HepG2 (cell line): ENCODE measurements around the gene SIGLEC10. TPM values are rescaled to one million over a fixed set of nuclear protein-coding genes. Genes with fewer than 3 reads are reported as not detected.

ENCODE experiments used
- ATAC-seq: fragments of 200-7000 bp; cut with Tn5 transposase; 3 replicates; pipeline ENCODE4 v1.9.1; 2020; ENCODE audit warnings: mild to moderate bottlenecking, moderate library complexity
- BruUV-seq: library from RNA; stranded (reverse); fragments of 400-500 nt; replicated peaks from 2 replicates; lab custom pipeline; 2021; lab: Mats Ljungman, UMichigan
- CTCF ChIA-PET: fragments of 300-600 bp; formaldehyde crosslinking; extraction: SDS; loops from one replicate; lab custom pipeline; 2021; ENCODE audit warnings: low total read pairs, inconsistent platforms, low intra/inter-chr PET ratio; lab: Yijun Ruan, JAX
- POLR2A ChIA-PET: fragments of 350-600 bp; sonication (Branson Sonifier 250); formaldehyde crosslinking; loops from one replicate; lab custom pipeline; 2020; ENCODE audit warnings: antibody characterized with exemption, inconsistent platforms; lab: Yijun Ruan, JAX
- DNase-seq: peaks from one replicate; pipeline ENCODE4 v3.0.0-alpha.2; 2015; ENCODE audit warnings: low spot score
- FAIRE-seq: peaks from 3 replicates; lab custom pipeline; 2011; peaks lifted over from hg19 to GRCh38; lab: Jason Lieb, UNC
- H2AFZ ChIP-seq: one replicate; pipeline ENCODE4 v1.6.1; 2011; ENCODE audit warnings: low read length, inconsistent platforms
- H3K27ac ChIP-seq: fragments of 300-600 bp; 3 replicates; pipeline ENCODE4 v1.8.0; 2011; ENCODE audit warnings: mixed run types, mild to moderate bottlenecking, mixed read lengths, low read length, inconsistent platforms; ENCODE audit not compliant: insufficient read depth; ENCODE audit errors: extremely low read length
- H3K27me3 ChIP-seq, 2 experiments: fragments of 200-600 bp in 1 of 2; 2 replicates in 1 of 2; 3 replicates in 1 of 2; pipeline versions ENCODE4 v1.6.0 to v1.8.0; 2011; ENCODE audit warnings: low read length in 2 of 2, mild to moderate bottlenecking in 2 of 2, moderate library complexity in 2 of 2, inconsistent platforms in 1 of 2; ENCODE audit not compliant: insufficient read depth in 2 of 2, control insufficient read depth in 1 of 2
- H3K36me3 ChIP-seq, 2 experiments: fragments of 200-600 bp in 1 of 2; replicated peaks in 1 of 2; 2 replicates in 1 of 2; 3 replicates in 1 of 2; pipeline versions ENCODE4 v1.5.1 to v1.8.0; 2011; ENCODE audit warnings: low read length in 2 of 2, inconsistent platforms in 1 of 2; ENCODE audit not compliant: insufficient read depth in 2 of 2, control insufficient read depth in 1 of 2
- H3K4me1 ChIP-seq: 2 replicates; pipeline ENCODE4 v1.5.1; 2012; ENCODE audit warnings: low read length, inconsistent platforms; ENCODE audit not compliant: insufficient read depth
- H3K4me2 ChIP-seq: 2 replicates; pipeline ENCODE4 v1.6.0; 2011; ENCODE audit warnings: low read depth, low read length, inconsistent platforms
- H3K4me3 ChIP-seq, 3 experiments: fragments of 200-600 bp in 1 of 3; sonication (generic), shearing (Covaris generic) in 1 of 3; replicated peaks in 1 of 3; 2 replicates each; pipeline ENCODE4 v1.5.1; 2011 to 2016; ENCODE audit warnings: low read length in 3 of 3, inconsistent platforms in 2 of 3, low read depth in 2 of 3, mild to moderate bottlenecking in 2 of 3, control low read depth in 1 of 3, mixed read lengths in 1 of 3; ENCODE audit not compliant: insufficient read depth in 1 of 3
- H3K79me2 ChIP-seq: one replicate; pipeline ENCODE4 v1.6.1; 2011; ENCODE audit warnings: low read length, inconsistent platforms; ENCODE audit not compliant: insufficient read depth
- H3K9ac ChIP-seq: 2 replicates; pipeline ENCODE4 v1.6.0; 2011; ENCODE audit warnings: mild to moderate bottlenecking, low read depth, low read length, inconsistent platforms; ENCODE audit not compliant: insufficient read depth
- H3K9me3 ChIP-seq: 2 replicates; pipeline ENCODE4 v1.5.1; 2012; ENCODE audit warnings: mild to moderate bottlenecking, low read length
- H4K20me1 ChIP-seq: 2 replicates; pipeline ENCODE4 v1.6.0; 2011; ENCODE audit warnings: inconsistent platforms, mild to moderate bottlenecking, low read length, moderate library complexity; ENCODE audit not compliant: insufficient read depth
- HES4 ChIP-seq: sonication (generic); formaldehyde crosslinking; IDR thresholded peaks from 2 replicates; pipeline ENCODE4 v1.9.0; 2021; ENCODE audit warnings: mild to moderate bottlenecking, missing genetic modification reagents, borderline replicate concordance
- POLR2AphosphoS2 ChIP-seq: IDR thresholded peaks from 2 replicates; pipeline ENCODE4 v1.6.1; 2011; ENCODE audit warnings: low read depth, low read length, improper control_type of control experiment
- SMC3 ChIP-seq: IDR thresholded peaks from 2 replicates; pipeline ENCODE4 v1.6.1; 2011; ENCODE audit warnings: low read length, improper control_type of control experiment
- STAG1 ChIP-seq: sonication (generic); formaldehyde crosslinking; IDR thresholded peaks from 2 replicates; pipeline ENCODE4 v1.4.0; 2020; ENCODE audit warnings: missing genetic modification reagents
- TOE1 ChIP-seq: sonication (generic); formaldehyde crosslinking; IDR thresholded peaks from 2 replicates; pipeline ENCODE4 v1.4.0; 2020; ENCODE audit warnings: mild to moderate bottlenecking, missing genetic modification reagents
- ZNF101 ChIP-seq: sonication (generic); formaldehyde crosslinking; IDR thresholded peaks from 2 replicates; pipeline ENCODE4 v1.4.0; 2020; ENCODE audit warnings: mild to moderate bottlenecking, low read depth, missing genetic modification reagents, borderline replicate concordance
- ZNF782 ChIP-seq: sonication (generic); formaldehyde crosslinking; IDR thresholded peaks from 2 replicates; pipeline ENCODE4 v1.4.0; 2020; ENCODE audit warnings: missing genetic modification reagents, mild to moderate bottlenecking, borderline replicate concordance
- ZSCAN25 ChIP-seq: sonication (generic); formaldehyde crosslinking; IDR thresholded peaks from 2 replicates; pipeline ENCODE4 v1.8.0; 2022; ENCODE audit warnings: mild to moderate bottlenecking, missing genetic modification reagents
- WGBS: methylation state at CpG from one replicate; pipeline ENCODE4 v1.1.6; 2017; ENCODE audit warnings: low lambda C conversion rate; 5-methylcytosine and 5-hydroxymethylcytosine counted together
- in situ Hi-C: cut with HindIII; loops from 2 replicates; pipeline ENCODE4 v1.10.0; 2017; ENCODE audit warnings: low pct_unique_long_range_greater_than_20kb; ENCODE audit not compliant: extremely low pct_ligation_motif_present
- intact Hi-C: fragments of 100-400 bp; cut with micrococcal nuclease; formaldehyde crosslinking; loops from one replicate; pipeline ENCODE4 v1.10.0; 2022; ENCODE audit not compliant: unreplicated experiment
- polyA plus RNA-seq, 8 experiments: library from polyadenylated mRNA; depleted of rRNA in 3 of 8; stranded (reverse) in 7 of 8; unstranded in 1 of 8; fragments of >200 nt; fragmentation: Illumina TruSeq in 4 of 8; extraction: Trizol in 4 of 8; gene quantifications; 2 replicates each; pipeline versions ENCODE4 v1.2.1 to v1.2.3, GENCODE V29; 2011 to 2016; ENCODE audit warnings: low read depth in 4 of 8, missing spikeins in 1 of 8, mixed read lengths in 1 of 8; ENCODE audit not compliant: insufficient read depth in 1 of 8
- total RNA-seq, 5 experiments: library from RNA; depleted of rRNA; stranded (reverse); fragments of >200 nt; fragmentation: Illumina TruSeq; extraction: Trizol; gene quantifications; 2 replicates each; pipeline ENCODE4 v1.2.3, GENCODE V29; 2016; ENCODE audit warnings: low read depth in 1 of 5
- TF ChIP-seq, protein P1 (sequence below): sonication (generic); formaldehyde crosslinking; IDR thresholded peaks from 2 replicates; pipeline ENCODE4 v1.8.0; 2022; ENCODE audit warnings: missing genetic modification reagents, low read depth, mild to moderate bottlenecking, borderline replicate concordance
- TF ChIP-seq, protein P2 (sequence below): sonication (generic); formaldehyde crosslinking; IDR thresholded peaks from 2 replicates; pipeline ENCODE4 v1.5.0; 2020; ENCODE audit warnings: mild to moderate bottlenecking, missing genetic modification reagents, moderate library complexity

SIGLEC10 gene
- total and polyA plus RNA-seq, 2 of the 13 experiments (the other 11 are each of a cell fraction or from before 2014, with no cell fraction given), result not detected

DNA sequence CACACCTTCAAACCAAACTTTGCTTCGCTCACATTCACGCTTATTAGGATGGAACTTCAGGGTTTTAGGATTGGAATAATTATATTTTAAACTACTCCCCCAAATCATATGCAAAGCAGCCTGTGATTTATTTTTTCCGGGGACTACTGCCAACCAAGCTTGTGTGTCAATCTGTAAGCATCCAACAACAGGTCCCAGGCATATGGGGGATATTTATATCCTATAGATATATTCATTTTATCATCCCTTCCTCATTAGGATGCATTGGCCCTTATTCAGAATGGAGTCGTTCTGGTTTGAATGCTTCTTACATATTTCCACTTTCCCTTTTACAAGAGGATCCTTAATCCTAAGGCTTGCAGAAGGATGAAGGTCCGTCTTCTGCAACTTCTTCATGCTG is 18.2 kb downstream of the SIGLEC10 start:
- H3K4me2 ChIP-seq, result no peak overlapping the region
- DNase-seq (no peak), ATAC-seq (no peak), FAIRE-seq (no peak)
- no peaks in the 10 kb centered on the region for H4K20me1 ChIP-seq
- H3K9me3 ChIP-seq, result peaks cover 25% of the 10 kb centered on the region
- H3K27me3 ChIP-seq, result no peaks in the 10 kb centered on the region
- no TSS peak for BruUV-seq
- TF ChIP-seq, protein P1, sequence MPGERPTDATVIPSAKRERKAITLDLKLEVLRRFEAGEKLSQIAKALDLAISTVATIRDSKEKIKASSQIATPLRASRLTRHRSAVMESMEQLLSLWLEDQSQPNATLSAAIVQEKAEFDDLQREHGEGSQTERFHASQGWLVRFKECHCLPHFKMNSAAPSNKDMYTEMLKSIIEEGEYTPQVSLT (CRISPR knock-in tag), result no peak
- TF ChIP-seq POLR2AphosphoS2, result no peak
- no peak for TF ChIP-seq ZNF101 (CRISPR knock-in tag)
- no peak for TF ChIP-seq TOE1 (CRISPR knock-in tag)
- in situ Hi-C loops (loop anchor here (5.0 kb wide), 1 partner anchor 57 kb away; the partner anchor contains the start of gene VSIG10L), intact Hi-C loops (no loop called here)
- H3K4me3 ChIP-seq, result no peak overlapping the region
- H3K27ac ChIP-seq, result no peak overlapping the region
- ChIA-PET POLR2A (interaction anchor here (0.8 kb wide), 1 partner anchor 42 kb away, joined by 3 read pairs; no protein-coding TSS in a partner anchor), CTCF (no interaction called here)
- no peak overlapping the region for H2AFZ ChIP-seq
- H3K9ac ChIP-seq, result no peak overlapping the region
- no peaks in the 10 kb centered on the region for H3K79me2 ChIP-seq
- 81% methylated on average over 5 of the region's 5 CpGs for WGBS
- H3K36me3 ChIP-seq, result no peaks in the 10 kb centered on the region
- H3K4me1 ChIP-seq, result peaks cover 22% of the 10 kb centered on the region

- H3K4me1 ChIP-seq, result peaks cover 28% of the 10 kb centered on the region
- H3K4me3 ChIP-seq, result no peak overlapping the region
- in situ Hi-C loops (loop anchor here (5.0 kb wide), 1 partner anchor 56 kb away; the partner anchor contains the start of gene VSIG10L), intact Hi-C loops (no loop called here)
- ATAC-seq, result no peak
- TF ChIP-seq, protein P2, sequence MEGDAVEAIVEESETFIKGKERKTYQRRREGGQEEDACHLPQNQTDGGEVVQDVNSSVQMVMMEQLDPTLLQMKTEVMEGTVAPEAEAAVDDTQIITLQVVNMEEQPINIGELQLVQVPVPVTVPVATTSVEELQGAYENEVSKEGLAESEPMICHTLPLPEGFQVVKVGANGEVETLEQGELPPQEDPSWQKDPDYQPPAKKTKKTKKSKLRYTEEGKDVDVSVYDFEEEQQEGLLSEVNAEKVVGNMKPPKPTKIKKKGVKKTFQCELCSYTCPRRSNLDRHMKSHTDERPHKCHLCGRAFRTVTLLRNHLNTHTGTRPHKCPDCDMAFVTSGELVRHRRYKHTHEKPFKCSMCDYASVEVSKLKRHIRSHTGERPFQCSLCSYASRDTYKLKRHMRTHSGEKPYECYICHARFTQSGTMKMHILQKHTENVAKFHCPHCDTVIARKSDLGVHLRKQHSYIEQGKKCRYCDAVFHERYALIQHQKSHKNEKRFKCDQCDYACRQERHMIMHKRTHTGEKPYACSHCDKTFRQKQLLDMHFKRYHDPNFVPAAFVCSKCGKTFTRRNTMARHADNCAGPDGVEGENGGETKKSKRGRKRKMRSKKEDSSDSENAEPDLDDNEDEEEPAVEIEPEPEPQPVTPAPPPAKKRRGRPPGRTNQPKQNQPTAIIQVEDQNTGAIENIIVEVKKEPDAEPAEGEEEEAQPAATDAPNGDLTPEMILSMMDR (CRISPR knock-in tag), result peak; percentile 60
- TF ChIP-seq HES4, result no peak
- TF ChIP-seq STAG1 (CRISPR knock-in tag), result peak; percentile 31; the same call in 1 of the 2 replicates
- no peak for TF ChIP-seq ZNF782
- TF ChIP-seq ZSCAN25, result no peak
- peak; percentile 29; the same call in 1 of the 2 replicates for TF ChIP-seq SMC3
- H3K79me2 ChIP-seq, result no peaks in the 10 kb centered on the region
- POLR2A ChIA-PET, result no interaction called here
- no TSS peak for BruUV-seq
- H3K27ac ChIP-seq, result no peak overlapping the region
- no peak for FAIRE-seq
- H3K9me3 ChIP-seq, result peaks cover 17% of the 10 kb centered on the region
- no peak overlapping the region for H3K9ac ChIP-seq
- no peaks in the 10 kb centered on the region for H4K20me1 ChIP-seq
- no peak overlapping the region for H2AFZ ChIP-seq
- no peak overlapping the region for H3K4me2 ChIP-seq
- no peaks in the 10 kb centered on the region for H3K36me3 ChIP-seq
- H3K27me3 ChIP-seq, result no peaks in the 10 kb centered on the region
- WGBS, result 40% methylated on average over 7 of the region's 7 CpGs
- DNase-seq, result peak; percentile 40
- CTCF ChIA-PET, result interaction anchor here (1.3 kb wide), 1 partner anchor 60 kb away, joined by 9 read pairs; no protein-coding TSS in a partner anchor
Observed at GRCh38 chr19:51398096-51398704, 19.2 kb downstream of the SIGLEC10 start.
